Stimulated activated CD4-positive, alpha-beta T cell treated with anti-CD3 and anti-CD28 coated beads, TNF-alpha, amount 100 ng/mL, for 48 hours (primary cell): Measurements from ENCODE around the gene ASB2.

Experiments used
- DNase-seq, 3 donors: peaks; one replicate each; pipeline ENCODE4 v3.0.0-alpha.2; 2020; ENCODE audit warnings: low read depth in 3 of 3

ASB2 gene

DNA sequence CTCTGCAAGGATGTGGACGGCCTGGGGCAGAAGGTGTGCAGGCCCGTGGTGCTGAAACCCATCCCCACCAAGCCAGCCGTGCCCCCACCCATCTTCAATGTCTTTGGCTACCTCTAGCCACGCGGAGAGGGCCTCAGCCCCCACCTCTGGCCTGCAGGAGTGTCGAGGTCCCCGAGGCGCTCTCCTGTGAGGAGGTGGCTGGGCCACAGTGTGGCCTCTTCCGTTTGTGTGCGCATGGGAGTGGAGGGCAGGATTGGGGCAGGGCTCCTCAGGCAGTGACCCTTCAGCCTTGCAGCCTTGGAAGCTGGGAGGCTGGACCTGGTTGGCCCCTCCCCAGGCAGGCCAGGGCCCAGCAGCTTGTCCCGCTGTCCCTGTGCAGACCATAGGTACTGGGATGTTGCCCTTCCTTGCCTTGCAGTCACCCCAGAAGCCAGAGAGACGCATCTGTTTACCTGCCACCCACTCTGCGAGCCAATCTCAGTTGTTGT lies 47.3 kb downstream of the ASB2 start:
- DNase-seq: no peak

DNA sequence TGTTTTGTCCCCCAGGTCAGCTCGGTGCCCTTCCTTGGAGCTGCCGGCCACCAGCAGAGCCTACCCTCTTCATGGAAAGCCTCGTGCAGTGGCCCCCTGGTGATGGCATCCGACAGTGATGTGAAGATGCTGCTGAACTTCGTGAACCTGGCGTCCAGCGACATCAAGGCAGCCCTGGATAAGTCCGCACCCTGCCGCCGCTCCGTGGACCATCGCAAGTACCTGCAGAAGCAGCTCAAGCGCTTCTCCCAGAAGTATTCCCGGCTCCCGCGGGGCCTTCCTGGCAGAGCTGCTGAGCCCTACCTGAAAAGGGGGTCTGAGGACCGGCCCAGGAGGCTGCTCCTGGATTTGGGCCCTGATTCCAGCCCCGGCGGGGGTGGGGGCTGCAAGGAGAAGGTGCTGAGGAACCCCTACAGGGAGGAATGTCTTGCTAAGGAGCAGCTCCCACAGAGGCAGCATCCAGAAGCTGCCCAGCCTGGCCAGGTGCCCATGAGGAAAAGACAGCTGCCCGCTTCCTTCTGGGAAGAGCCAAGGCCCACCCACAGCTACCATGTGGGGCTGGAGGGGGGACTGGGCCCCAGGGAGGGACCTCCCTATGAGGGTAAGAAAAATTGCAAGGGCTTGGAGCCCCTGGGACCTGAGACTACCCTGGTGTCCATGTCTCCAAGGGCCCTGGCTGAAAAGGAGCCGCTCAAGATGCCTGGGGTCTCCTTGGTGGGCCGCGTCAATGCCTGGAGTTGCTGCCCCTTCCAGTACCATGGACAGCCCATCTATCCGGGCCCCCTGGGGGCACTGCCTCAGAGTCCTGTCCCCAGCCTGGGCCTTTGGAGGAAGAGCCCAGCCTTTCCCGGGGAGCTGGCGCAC lies 48.0 kb downstream of the ASB2 start:
- no peak for DNase-seq

GRCh38 chr14:93927800-93928145 lies 48.6 kb downstream of the ASB2 start:
- DNase-seq: no peak

DNA sequence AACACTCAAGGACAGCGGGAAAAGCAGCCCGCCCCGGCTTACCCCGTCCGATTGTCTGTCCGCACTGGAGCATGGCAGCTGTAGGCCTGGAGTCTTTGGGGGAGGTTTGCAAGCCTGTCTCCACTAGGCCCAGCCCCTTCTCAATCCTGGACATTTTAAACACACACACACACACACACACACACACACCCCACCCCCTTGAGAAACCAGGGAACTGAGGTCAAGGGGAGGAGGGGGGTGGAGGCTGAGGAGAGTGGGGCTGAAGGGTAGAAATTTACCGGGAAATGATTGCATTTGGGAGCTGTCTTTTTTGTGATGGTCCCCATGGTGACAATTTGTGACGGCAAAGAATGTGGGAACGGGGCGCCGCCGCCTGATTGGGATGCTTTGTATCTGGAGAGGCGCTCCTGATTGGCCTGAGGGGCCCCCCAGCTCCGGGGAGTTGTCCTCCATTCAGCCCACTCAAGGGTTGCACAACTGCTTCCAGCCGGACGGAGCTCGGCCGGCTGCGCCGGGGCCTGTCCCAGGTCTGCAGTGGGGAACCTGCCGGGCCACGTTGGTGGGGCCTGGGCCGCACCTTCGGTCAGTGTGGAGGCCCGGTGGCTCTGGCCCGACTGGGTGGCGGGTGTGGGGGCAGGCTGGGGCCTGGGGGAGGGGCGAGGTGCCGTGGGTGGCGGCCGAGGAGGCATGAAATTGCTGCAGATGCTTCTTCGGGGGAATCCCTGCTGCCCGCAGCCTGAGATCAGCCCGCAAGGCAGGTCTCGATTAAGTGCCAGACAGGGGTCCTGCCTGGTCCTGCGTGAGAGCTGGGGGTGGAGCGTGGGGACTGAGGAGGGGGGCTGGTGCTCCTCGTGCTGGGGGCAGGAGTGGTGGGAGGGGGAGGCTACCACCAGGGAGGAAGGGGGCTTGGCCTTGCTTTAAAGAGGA lies 49.2 kb downstream of the ASB2 start, which contains the start of gene FAM181A:
Gene FAM181A (plus strand): TSS at position 472 of the 927 bp plus-strand sequence. CDS start 942 bp downstream, outside the sequence.
- DNase-seq: no peak

DNA sequence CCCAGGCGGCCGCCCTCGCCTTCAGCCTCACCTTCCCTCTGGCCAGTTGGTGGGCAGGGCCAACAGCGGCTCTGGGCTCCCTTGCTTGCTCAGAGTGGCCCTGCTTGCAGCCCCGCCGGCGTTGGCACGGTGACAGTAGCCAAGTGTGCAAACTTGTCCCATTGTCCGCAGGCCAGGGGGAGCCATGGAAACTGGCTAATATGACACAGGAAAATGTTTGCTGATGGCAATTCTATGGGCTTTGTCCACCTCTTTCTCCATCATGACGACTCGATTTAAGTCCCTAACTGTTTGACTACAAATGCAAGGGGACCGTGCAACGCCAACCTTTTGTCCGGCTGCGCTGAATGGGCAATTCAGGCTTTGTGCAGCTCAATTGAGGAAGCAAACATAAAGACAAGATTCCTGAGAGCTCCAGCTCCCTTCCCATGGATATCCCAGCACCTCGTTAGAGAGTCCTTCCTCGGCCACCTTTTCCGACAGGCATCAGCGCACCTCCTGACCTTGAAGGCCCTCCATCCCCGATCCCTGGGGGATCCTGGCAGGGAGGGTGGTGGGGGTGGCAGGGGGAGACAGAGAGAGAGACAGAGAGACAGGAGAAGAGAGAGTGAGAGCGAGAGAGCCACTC lies 50.0 kb downstream of the ASB2 start:
- no peak for DNase-seq

GRCh38 chr14:93925374-93925895 lies 50.9 kb downstream of the ASB2 start:
- no peak for DNase-seq

- DNase-seq: no peak
Measured at GRCh38 chr14:93924592-93925355, 51.6 kb downstream of the ASB2 start.

GRCh38 chr14:93923626-93924025 lies 52.7 kb downstream of the ASB2 start:
- DNase-seq: no peak

- DNase-seq: no peak
Measured at GRCh38 chr14:93921001-93921806, 55.2 kb downstream of the ASB2 start.

DNA sequence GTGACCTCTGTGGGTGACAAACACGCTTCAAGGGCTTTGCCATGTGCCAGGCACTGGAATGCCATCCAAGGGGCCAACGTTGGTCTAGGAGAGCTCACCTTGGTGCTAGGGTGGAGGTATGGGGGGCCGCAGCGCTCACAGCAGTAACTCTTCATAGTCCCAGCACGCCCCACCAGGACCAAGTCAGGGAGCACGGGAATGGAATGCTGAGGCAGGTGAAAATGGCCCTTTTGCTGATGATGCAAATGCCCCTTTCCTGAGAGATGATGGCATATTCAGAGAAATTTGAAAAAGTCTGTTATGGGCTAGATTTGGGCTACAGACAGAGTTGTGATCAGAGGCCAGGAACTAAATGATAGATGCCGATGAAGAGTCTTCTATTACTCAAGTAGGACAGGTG lies 59.2 kb downstream of the ASB2 start:
- no peak for DNase-seq

DNA sequence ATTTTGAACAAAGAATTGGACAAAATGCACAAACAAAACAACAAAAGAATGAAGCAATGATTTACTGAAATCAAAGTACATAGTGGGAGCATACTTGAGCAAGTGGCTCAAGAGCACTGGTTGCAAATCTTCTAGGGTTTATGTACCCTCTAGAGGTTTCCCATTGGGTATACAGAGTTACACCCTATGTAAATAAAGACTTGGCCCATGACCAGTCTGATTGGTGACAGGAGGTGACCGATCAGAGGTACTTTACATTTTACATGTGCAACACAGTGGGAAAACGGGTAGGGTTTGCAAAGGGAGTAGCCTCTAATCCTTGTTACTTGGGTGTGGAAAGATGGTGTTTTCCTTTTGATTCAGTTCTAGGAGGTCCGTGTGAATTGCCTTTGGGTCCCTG lies 59.9 kb downstream of the ASB2 start:
- DNase-seq: no peak

GRCh38 chr14:93915800-93916199 lies 60.6 kb downstream of the ASB2 start:
- DNase-seq: no peak

GRCh38 chr14:93915070-93915705 lies 61.2 kb downstream of the ASB2 start:
- DNase-seq: no peak

GRCh38 chr14:93914278-93914677 lies 62.1 kb downstream of the ASB2 start:
- no peak for DNase-seq

DNA sequence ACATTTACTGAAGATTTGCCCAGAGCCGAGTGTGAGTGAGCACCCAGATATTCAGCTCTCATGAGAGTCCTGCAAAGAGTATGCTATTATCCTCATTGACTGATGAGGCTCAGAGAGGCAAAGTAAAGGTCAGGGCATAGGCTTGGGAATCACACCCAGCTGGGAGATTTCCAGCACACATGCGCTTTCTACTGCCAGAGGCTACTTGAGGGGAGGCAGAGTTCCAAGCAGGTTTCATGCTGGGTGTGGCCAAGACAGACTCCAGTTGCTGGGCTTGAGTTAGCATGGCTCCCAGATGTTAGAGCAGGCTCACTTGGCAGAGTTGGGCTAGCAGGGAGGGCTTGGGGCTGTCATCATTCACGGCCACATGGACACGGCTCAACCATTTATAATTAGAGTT lies 63.6 kb downstream of the ASB2 start:
- no peak for DNase-seq

GRCh38 chr14:93911975-93912615 lies 64.3 kb downstream of the ASB2 start:
- DNase-seq: no peak

DNA sequence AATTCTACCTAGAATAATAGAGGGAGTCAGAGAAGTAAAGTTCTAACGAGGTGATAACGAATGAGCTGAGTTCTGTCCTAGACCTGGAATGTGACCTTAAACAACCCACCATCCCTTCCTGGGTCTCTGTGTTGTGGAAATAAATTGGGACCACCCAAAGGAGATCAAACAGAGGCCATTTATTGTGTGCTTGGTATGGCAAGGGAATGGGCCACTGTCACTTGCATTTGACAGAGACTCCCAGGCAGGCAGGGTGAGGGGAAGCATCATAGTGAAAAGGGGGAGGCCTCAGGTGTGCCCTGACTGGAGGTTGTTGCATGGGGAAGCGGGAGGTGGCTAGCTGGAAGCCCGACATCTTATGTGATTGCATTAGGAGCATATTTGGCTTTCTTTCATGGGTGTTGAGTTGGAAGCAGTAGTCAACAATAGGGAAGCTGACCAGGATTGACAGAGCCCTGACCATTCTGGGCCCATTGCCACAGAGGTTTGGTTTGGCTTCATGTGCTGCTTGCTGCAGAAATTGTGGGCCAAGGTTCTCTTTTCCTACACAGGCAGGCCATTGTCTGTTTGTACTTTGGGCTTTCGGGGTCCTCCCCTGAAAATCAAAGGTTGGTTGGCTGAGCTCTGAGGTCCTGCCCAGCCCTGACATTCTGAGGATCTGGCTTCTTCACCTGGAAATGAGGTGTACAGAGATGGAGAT lies 66.8 kb downstream of the ASB2 start:
- no peak for DNase-seq
